HG03457 (cell line): ENCODE data around the gene SLC39A11.

Experiments used
- ATAC-seq: cut with Tn5 transposase; IDR thresholded peaks from one replicate; pipeline ENCODE4 v1.9.1; 2021; ENCODE audit warnings: moderate number of reproducible peaks; ENCODE audit not compliant: unreplicated experiment

The SLC39A11 gene

GRCh38 chr17:72614476-72614870 lies 478.0 kb downstream of the SLC39A11 start:
- no peak for ATAC-seq

- no peak for ATAC-seq
Measured at GRCh38 chr17:72613806-72614292, 478.6 kb downstream of the SLC39A11 start.

- ATAC-seq, result no peak
Measured at GRCh38 chr17:72613396-72613795, 479.1 kb downstream of the SLC39A11 start.

GRCh38 chr17:72611172-72611571 lies 481.3 kb downstream of the SLC39A11 start:
- ATAC-seq, result no peak

- ATAC-seq, result no peak
Measured at GRCh38 chr17:72609501-72609900, 483.0 kb downstream of the SLC39A11 start.

- no peak for ATAC-seq
Measured at GRCh38 chr17:72608436-72608835, 484.1 kb downstream of the SLC39A11 start.

- no peak for ATAC-seq
Measured at GRCh38 chr17:72606656-72607055, 485.8 kb downstream of the SLC39A11 start.

GRCh38 chr17:72605543-72605942 lies 486.9 kb downstream of the SLC39A11 start:
- no peak for ATAC-seq

GRCh38 chr17:72604518-72604917 lies 488.0 kb downstream of the SLC39A11 start:
- no peak for ATAC-seq

GRCh38 chr17:72603420-72604242 lies 488.9 kb downstream of the SLC39A11 start:
- ATAC-seq, result no peak

GRCh38 chr17:72602517-72603419 lies 489.7 kb downstream of the SLC39A11 start:
- no peak for ATAC-seq

- ATAC-seq, result no peak
Measured at GRCh38 chr17:72600934-72601333, 491.6 kb downstream of the SLC39A11 start.

GRCh38 chr17:72599891-72600290 lies 492.6 kb downstream of the SLC39A11 start:
- ATAC-seq, result no peak

- no peak for ATAC-seq
Measured at GRCh38 chr17:72598695-72599094, 493.8 kb downstream of the SLC39A11 start.

GRCh38 chr17:72597354-72598087 lies 495.0 kb downstream of the SLC39A11 start:
- ATAC-seq, result no peak
